WTC11 (cell line): ENCODE data around the gene ARHGAP26. TPM values are rescaled to one million over a fixed set of nuclear protein-coding genes. Genes with fewer than 3 reads are reported as not detected.

Experiments used
- ATAC-seq: fragments of 200-7000 bp; cut with Tn5 transposase; 2 replicates; pipeline ENCODE4 v1.10.0; 2021; ENCODE audit warnings: mild to moderate bottlenecking, moderate library complexity
- CTCF ChIA-PET: fragments of 300-600 bp; sonication (Branson Sonifier 250); formaldehyde crosslinking; loops from one replicate; lab custom pipeline; 2021; ENCODE audit warnings: antibody characterized with exemption; lab: Charles Lee
- POLR2A ChIA-PET: fragments of 350-600 bp; sonication (Branson Sonifier 250); formaldehyde crosslinking; loops from one replicate; lab custom pipeline; 2021; ENCODE audit warnings: antibody characterized with exemption; lab: Charles Lee
- DNase-seq: peaks from one replicate; pipeline ENCODE4 v3.0.0; 2021; ENCODE audit warnings: low spot score
- H3K27ac Mint-ChIP-seq: 2 replicates; pipeline ENCODE4 v1.8.0; 2021; ENCODE audit warnings: mixed read lengths
- H3K27me3 Mint-ChIP-seq: 2 replicates; pipeline ENCODE4 v1.8.0; 2021; ENCODE audit warnings: low read depth, mild to moderate bottlenecking, moderate library complexity, mixed read lengths
- H3K36me3 Mint-ChIP-seq: 2 replicates; pipeline ENCODE4 v1.8.0; 2021; ENCODE audit warnings: mixed read lengths
- H3K4me1 Mint-ChIP-seq: 2 replicates; pipeline ENCODE4 v1.8.0; 2022; ENCODE audit warnings: mixed read lengths
- H3K4me3 Mint-ChIP-seq: 2 replicates; pipeline ENCODE4 v1.8.0; 2021; ENCODE audit warnings: mild to moderate bottlenecking, moderate library complexity, mixed read lengths
- H3K9me3 Mint-ChIP-seq: 2 replicates; pipeline ENCODE4 v1.8.0; 2021; ENCODE audit warnings: mixed read lengths
- AR ChIP-seq: fragments of 250-450 bp; sonication (Bioruptor Pico); IDR thresholded peaks from 2 replicates; pipeline ENCODE4 v1.9.0; 2021; ENCODE audit warnings: mild to moderate bottlenecking
- ATF1 ChIP-seq: sonication (generic); formaldehyde crosslinking; IDR thresholded peaks from 2 replicates; pipeline ENCODE4 v1.8.1; 2023; ENCODE audit warnings: mild to moderate bottlenecking, moderate library complexity, missing genetic modification reagents
- ATF3 ChIP-seq: sonication (generic); formaldehyde crosslinking; conservative IDR thresholded peaks from 2 replicates; pipeline ENCODE4 v1.8.1; 2022; ENCODE audit warnings: mild to moderate bottlenecking, missing genetic modification reagents
- E2F4 ChIP-seq: sonication (generic); formaldehyde crosslinking; IDR thresholded peaks from 2 replicates; pipeline ENCODE4 v1.8.1; 2022; ENCODE audit warnings: low read depth, mild to moderate bottlenecking, moderate library complexity, missing genetic modification reagents, borderline replicate concordance
- ELF4 ChIP-seq: sonication (generic); formaldehyde crosslinking; IDR thresholded peaks from 2 replicates; pipeline ENCODE4 v1.8.1; 2022; ENCODE audit warnings: low read depth, mild to moderate bottlenecking, moderate library complexity, missing genetic modification reagents
- FOXP4 ChIP-seq: sonication (generic); formaldehyde crosslinking; IDR thresholded peaks from 2 replicates; pipeline ENCODE4 v1.8.0; 2022; ENCODE audit warnings: mild to moderate bottlenecking, missing genetic modification reagents
- GTF2I ChIP-seq: fragments of 250-450 bp; sonication (Bioruptor Pico); conservative IDR thresholded peaks from 2 replicates; pipeline ENCODE4 v1.4.0; 2021; ENCODE audit warnings: mild to moderate bottlenecking
- HMGA2 ChIP-seq: fragments of 250-450 bp; sonication (Bioruptor Pico); IDR thresholded peaks from 2 replicates; pipeline ENCODE4 v1.4.0; 2021; ENCODE audit warnings: mild to moderate bottlenecking, moderate library complexity
- MAX ChIP-seq: sonication (generic); formaldehyde crosslinking; IDR thresholded peaks from 2 replicates; pipeline ENCODE4 v1.8.0; 2022; ENCODE audit warnings: mild to moderate bottlenecking, missing genetic modification reagents
- NR1H2 ChIP-seq: sonication (generic); formaldehyde crosslinking; IDR thresholded peaks from 2 replicates; pipeline ENCODE4 v1.9.0; 2021; ENCODE audit warnings: mild to moderate bottlenecking, moderate library complexity, missing genetic modification reagents
- NR2C2 ChIP-seq: sonication (generic); formaldehyde crosslinking; IDR thresholded peaks from 2 replicates; pipeline ENCODE4 v1.8.0; 2022; ENCODE audit warnings: mild to moderate bottlenecking, missing genetic modification reagents
- NR3C1 ChIP-seq: sonication (generic); formaldehyde crosslinking; conservative IDR thresholded peaks from 2 replicates; pipeline ENCODE4 v1.8.1; 2023; ENCODE audit warnings: low read depth, mild to moderate bottlenecking, missing genetic modification reagents
- OVOL2 ChIP-seq: fragments of 250-450 bp; sonication (Bioruptor Pico); IDR thresholded peaks from 2 replicates; pipeline ENCODE4 v1.9.0; 2021; ENCODE audit warnings: mild to moderate bottlenecking, borderline replicate concordance
- PRDM15 ChIP-seq: sonication (generic); formaldehyde crosslinking; IDR thresholded peaks from 2 replicates; pipeline ENCODE4 v1.8.0; 2022; ENCODE audit warnings: missing genetic modification reagents
- RORB ChIP-seq: fragments of 250-450 bp; sonication (Bioruptor Pico); IDR thresholded peaks from 2 replicates; pipeline ENCODE4 v1.9.0; 2021; ENCODE audit warnings: mild to moderate bottlenecking
- TEAD1 ChIP-seq: sonication (generic); formaldehyde crosslinking; IDR thresholded peaks from 2 replicates; pipeline ENCODE4 v1.8.0; 2022; ENCODE audit warnings: mild to moderate bottlenecking, missing genetic modification reagents
- ZNF263 ChIP-seq: sonication (generic); formaldehyde crosslinking; IDR thresholded peaks from 2 replicates; pipeline ENCODE4 v1.8.1; 2022; ENCODE audit warnings: low read depth, mild to moderate bottlenecking, moderate library complexity, missing genetic modification reagents
- ZNF512 ChIP-seq: sonication (generic); formaldehyde crosslinking; IDR thresholded peaks from 2 replicates; pipeline ENCODE4 v1.8.1; 2022; ENCODE audit warnings: missing genetic modification reagents, borderline replicate concordance
- total RNA-seq: library from RNA; stranded (reverse); gene quantifications from 3 replicates; pipeline ENCODE4 v1.2.3, GENCODE V29; 2021

The ARHGAP26 gene
- total RNA-seq, 1 experiment from 2014 or later: 22.3 TPM

GRCh38 chr5:142824391-142824790 is 54.2 kb downstream of the ARHGAP26 start:
- ATAC-seq (no peak), DNase-seq (no peak)
- no peak overlapping the region for H3K4me3 Mint-ChIP-seq
- H3K9me3 Mint-ChIP-seq: no peaks in the 10 kb centered on the region
- no peaks in the 10 kb centered on the region for H3K36me3 Mint-ChIP-seq
- H3K27ac Mint-ChIP-seq: no peak overlapping the region
- POLR2A ChIA-PET: no interaction called here
- TF ChIP-seq ATF1 (CRISPR knock-in tag): no peak
- TF ChIP-seq ZNF512: no peak
- no peak for TF ChIP-seq RORB (CRISPR knock-in tag)
- no peaks in the 10 kb centered on the region for H3K27me3 Mint-ChIP-seq
- peaks cover 62% of the 10 kb centered on the region for H3K4me1 Mint-ChIP-seq
- CTCF ChIA-PET: interaction anchor here (0.9 to 1.3 kb wide), 5 partner anchors 42 to 111 kb away, joined by 3 to 5 read pairs (median 3); partner anchors contain the start of gene ARHGAP26

GRCh38 chr5:142825378-142826089 is 55.4 kb downstream of the ARHGAP26 start:
- no peak for TF ChIP-seq AR (CRISPR knock-in tag)
- TF ChIP-seq TEAD1 (CRISPR knock-in tag): peak; percentile 25; the same call in 1 of the 2 replicates
- ChIA-PET POLR2A (no interaction called here), CTCF (no interaction called here)
- peaks cover 58% of the 10 kb centered on the region for H3K4me1 Mint-ChIP-seq
- ATAC-seq (peak; percentile 54), DNase-seq (peak; percentile 40)
- H3K4me3 Mint-ChIP-seq: no peak overlapping the region
- no peaks in the 10 kb centered on the region for H3K9me3 Mint-ChIP-seq
- no peaks in the 10 kb centered on the region for H3K36me3 Mint-ChIP-seq
- peak overlapping the region; percentile 6; the same call in 1 of the 2 replicates for H3K27ac Mint-ChIP-seq
- no peaks in the 10 kb centered on the region for H3K27me3 Mint-ChIP-seq

GRCh38 chr5:142826093-142826492 is 55.9 kb downstream of the ARHGAP26 start:
- DNase-seq: no peak
- Mint-ChIP-seq H3K9me3 (no peaks in the 10 kb centered on the region), H3K36me3 (no peaks in the 10 kb centered on the region), H3K4me1 (peaks cover 63% of the 10 kb centered on the region), H3K27ac (peak overlapping the region; percentile 6; the same call in 1 of the 2 replicates), H3K4me3 (no peak overlapping the region), H3K27me3 (no peaks in the 10 kb centered on the region)
- ChIA-PET CTCF (no interaction called here), POLR2A (no interaction called here)
- no peak for ATAC-seq
- no peak for TF ChIP-seq GTF2I (CRISPR knock-in tag)
- TF ChIP-seq ATF3 (CRISPR knock-in tag): no peak
- TF ChIP-seq NR1H2 (CRISPR knock-in tag): no peak
- no peak for TF ChIP-seq ELF4
- TF ChIP-seq NR3C1 (CRISPR knock-in tag): no peak
- TF ChIP-seq ZNF263 (CRISPR knock-in tag): no peak
- TF ChIP-seq NR2C2 (CRISPR knock-in tag): no peak
- no peak for TF ChIP-seq OVOL2 (CRISPR knock-in tag)
- no peak for TF ChIP-seq MAX (CRISPR knock-in tag)
- no peak for TF ChIP-seq E2F4 (CRISPR knock-in tag)
- TF ChIP-seq PRDM15 (CRISPR knock-in tag): no peak
- no peak for TF ChIP-seq FOXP4 (CRISPR knock-in tag)
- TF ChIP-seq HMGA2: no peak
- TF ChIP-seq TEAD1 (CRISPR knock-in tag): no peak
